Upper lobe of left lung (tissue), 6 donors: ENCODE results near the gene PIGU. TPM values are rescaled to one million over a fixed set of nuclear protein-coding genes. Genes with fewer than 3 reads are reported as not detected.

ENCODE experiments used
- ATAC-seq, 2 donors: fragments of 200-7000 bp; cut with Tn5 transposase; one replicate each; pipeline ENCODE4 v1.9.1; 2022; ENCODE audit warnings: mild to moderate bottlenecking in 2 of 2, moderate library complexity in 2 of 2; ENCODE audit not compliant: low FRiP score in 2 of 2
- DNase-seq, 2 donors: peaks; one replicate each; pipeline ENCODE4 v3.0.0-alpha.2; 2019 to 2020
- H3K27ac ChIP-seq, 4 donors: fragments of 200-600 bp; sonication (generic); one replicate each; pipeline ENCODE4 v1.5.1; 2016 to 2019
- H3K27me3 ChIP-seq, 4 donors: fragments of 200-600 bp; sonication (generic); one replicate each; pipeline ENCODE4 v1.5.1; 2017 to 2019
- H3K36me3 ChIP-seq, 4 donors: fragments of 200-600 bp; sonication (generic); one replicate each; pipeline ENCODE4 v1.5.1; 2016 to 2019
- H3K4me1 ChIP-seq, 4 donors: fragments of 200-600 bp; sonication (generic); one replicate each; pipeline ENCODE4 v1.5.1; 2018 to 2019
- H3K4me3 ChIP-seq, 4 donors: fragments of 200-600 bp; sonication (generic); one replicate each; pipeline ENCODE4 v1.5.1; 2017 to 2019; ENCODE audit warnings: mild to moderate bottlenecking in 2 of 4, moderate library complexity in 1 of 4
- H3K9me3 ChIP-seq, 4 donors: fragments of 200-600 bp; sonication (generic); one replicate each; pipeline ENCODE4 v1.5.1; 2018 to 2019
- EP300 ChIP-seq, 4 donors: sonication (generic); formaldehyde crosslinking; IDR thresholded peaks; one replicate each; pipeline ENCODE4 v1.5.1; 2017; ENCODE audit warnings: antibody characterized with exemption in 4 of 4, control low read depth in 2 of 4
- POLR2A ChIP-seq, 4 donors: fragments of 450-650 bp; IDR thresholded peaks; one replicate each; pipeline ENCODE4 v1.5.1; 2016 to 2017; ENCODE audit warnings: antibody characterized with exemption in 4 of 4, mild to moderate bottlenecking in 2 of 4
- POLR2AphosphoS5 ChIP-seq, 2 donors: sonication (generic); formaldehyde crosslinking; IDR thresholded peaks; one replicate each; pipeline ENCODE4 v1.5.1; 2017; ENCODE audit warnings: antibody characterized with exemption in 2 of 2
- WGBS, 2 donors: methylation state at CpG; one replicate each; pipeline ENCODE4 v1.1.5; 2017 to 2018; 5-methylcytosine and 5-hydroxymethylcytosine counted together
- total RNA-seq, 6 donors: library from RNA; depleted of rRNA in 4 of 6; stranded (reverse); fragments of >200 nt in 4 of 6; gene quantifications; one replicate each; pipeline versions ENCODE4 v1.1.0 to v1.2.1, GENCODE V29; 2016 to 2021
- TF ChIP-seq, protein P1 (sequence below), 6 experiments: fragments of 450-650 bp in 4 of 6; fragments of 200-600 bp in 2 of 6; sonication (generic) in 2 of 6; IDR thresholded peaks; one replicate each; pipeline ENCODE4 v1.5.1; 2016 to 2019; ENCODE audit warnings: antibody characterized with exemption in 6 of 6
- donor health status: DM: no; HTN: no; CAD: no; lungs with moderate emphysema.
- donor health status: DM: no; HTN: yes; CAD: no; lungs with severe emphysema.

Gene PIGU
- total RNA-seq, 6 donors from 2014 or later = 8.0 to 17.1 (median 12.7) TPM

DNA sequence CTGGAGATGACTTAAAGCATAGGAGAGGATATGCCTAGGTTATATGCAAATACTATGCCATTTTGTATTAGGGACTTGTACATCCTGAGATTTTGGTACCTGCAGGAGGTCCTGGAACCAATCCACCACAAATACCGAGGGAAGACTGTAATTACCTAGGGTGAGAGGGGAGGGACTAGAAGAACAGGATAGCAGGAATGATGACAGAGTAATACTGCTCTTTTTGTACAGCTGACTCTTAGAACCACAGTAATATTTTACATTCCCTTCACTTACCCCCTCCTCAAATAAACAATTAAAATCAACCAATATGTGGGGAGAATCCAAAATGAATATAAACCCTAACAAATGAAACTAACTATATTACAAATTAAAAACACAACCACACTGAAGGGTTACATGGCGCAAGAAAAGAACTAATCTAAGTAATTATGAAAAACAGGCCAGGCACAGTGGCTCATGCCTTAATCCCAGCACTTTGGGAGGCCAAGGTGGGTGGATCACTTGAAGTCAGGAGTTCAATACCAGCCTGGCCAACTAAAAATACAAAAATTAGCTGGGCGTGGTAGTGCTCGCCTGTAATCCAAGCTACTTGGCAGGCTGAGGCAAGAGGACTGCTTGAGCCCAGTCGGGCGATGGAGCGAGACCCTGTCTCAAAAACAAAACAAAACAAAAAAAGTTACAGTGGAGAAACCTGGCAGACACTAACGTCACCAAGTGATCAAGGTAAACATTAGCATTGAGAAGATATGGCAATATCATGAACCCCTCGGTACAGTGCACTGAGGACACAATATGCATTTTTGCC lies 81.3 kb downstream of the PIGU start:
- WGBS, 2 donors = 90 to 91% methylated on average over 9 of the region's 9 CpGs
- TF ChIP-seq, protein P1, sequence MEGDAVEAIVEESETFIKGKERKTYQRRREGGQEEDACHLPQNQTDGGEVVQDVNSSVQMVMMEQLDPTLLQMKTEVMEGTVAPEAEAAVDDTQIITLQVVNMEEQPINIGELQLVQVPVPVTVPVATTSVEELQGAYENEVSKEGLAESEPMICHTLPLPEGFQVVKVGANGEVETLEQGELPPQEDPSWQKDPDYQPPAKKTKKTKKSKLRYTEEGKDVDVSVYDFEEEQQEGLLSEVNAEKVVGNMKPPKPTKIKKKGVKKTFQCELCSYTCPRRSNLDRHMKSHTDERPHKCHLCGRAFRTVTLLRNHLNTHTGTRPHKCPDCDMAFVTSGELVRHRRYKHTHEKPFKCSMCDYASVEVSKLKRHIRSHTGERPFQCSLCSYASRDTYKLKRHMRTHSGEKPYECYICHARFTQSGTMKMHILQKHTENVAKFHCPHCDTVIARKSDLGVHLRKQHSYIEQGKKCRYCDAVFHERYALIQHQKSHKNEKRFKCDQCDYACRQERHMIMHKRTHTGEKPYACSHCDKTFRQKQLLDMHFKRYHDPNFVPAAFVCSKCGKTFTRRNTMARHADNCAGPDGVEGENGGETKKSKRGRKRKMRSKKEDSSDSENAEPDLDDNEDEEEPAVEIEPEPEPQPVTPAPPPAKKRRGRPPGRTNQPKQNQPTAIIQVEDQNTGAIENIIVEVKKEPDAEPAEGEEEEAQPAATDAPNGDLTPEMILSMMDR (IDR thresholded peaks at IDR 0.05) = no peak
- TF ChIP-seq EP300 (IDR thresholded peaks at IDR 0.05) (no peak), POLR2AphosphoS5 (IDR thresholded peaks at IDR 0.05) (no peak), POLR2A (IDR thresholded peaks at IDR 0.05) (no peak)
- Histone ChIP-seq H3K27me3 (no peaks in the 10 kb centered on the region), H3K4me1 (no peaks in the 10 kb centered on the region), H3K27ac (no peak overlapping the region), H3K36me3 (no peaks in the 10 kb centered on the region), H3K4me3 (no peak overlapping the region), H3K9me3 (no peaks in the 10 kb centered on the region)
- DNase-seq = no peak
- ATAC-seq = no peak

GRCh38 chr20:34586488-34587163 lies 90.3 kb downstream of the PIGU start:
- DNase-seq = no peak
- WGBS, 2 donors = 93% methylated on average over 9 of the region's 9 CpGs

DNA sequence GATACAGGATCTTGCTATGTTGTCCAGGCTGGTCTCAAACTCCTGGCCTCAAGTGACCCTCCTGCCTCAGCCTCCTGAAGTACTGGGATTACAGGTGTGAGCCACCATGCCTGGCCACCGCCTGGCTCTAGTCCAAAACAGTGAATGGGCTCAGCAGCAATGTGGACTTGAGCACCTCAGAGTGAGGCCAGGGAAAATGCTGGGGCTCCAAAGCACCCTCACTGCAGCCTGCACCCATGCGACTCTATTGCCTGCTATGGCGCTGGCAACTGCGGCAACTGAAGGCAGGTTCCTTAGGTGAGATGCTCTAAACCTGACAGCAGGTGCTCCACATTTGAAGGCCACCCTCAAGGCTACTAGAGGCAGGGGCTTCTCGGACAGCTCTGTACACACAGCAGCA lies 91.9 kb downstream of the PIGU start:
- TF ChIP-seq, protein P1 (IDR thresholded peaks at IDR 0.05) = no peak
- no peak for TF ChIP-seq EP300 (IDR thresholded peaks at IDR 0.05)
- TF ChIP-seq POLR2A (IDR thresholded peaks at IDR 0.05) = no peak
- TF ChIP-seq POLR2AphosphoS5 (IDR thresholded peaks at IDR 0.05) = no peak
- no peak overlapping the region for H3K27ac ChIP-seq
- H3K36me3 ChIP-seq = peaks cover 0 to 43% (median 0%) of the 10 kb centered on the region in 4 donors
- H3K27me3 ChIP-seq = no peaks in the 10 kb centered on the region
- no peak overlapping the region for H3K4me3 ChIP-seq
- no peak for ATAC-seq
- no peaks in the 10 kb centered on the region for H3K9me3 ChIP-seq
- no peak for DNase-seq
- 92 to 100% methylated on average over 4 of the region's 5 CpGs for WGBS, 2 donors
- H3K4me1 ChIP-seq = peaks cover 0 to 10% (median 8%) of the 10 kb centered on the region in 4 donors

More at GRCh38 chr20:34586488-34587163, 90.3 kb downstream of the PIGU start:
- TF ChIP-seq, protein P1 (IDR thresholded peaks at IDR 0.05) = no peak
- TF ChIP-seq EP300 (IDR thresholded peaks at IDR 0.05) = no peak
- TF ChIP-seq POLR2AphosphoS5 (IDR thresholded peaks at IDR 0.05) = no peak
- no peak for TF ChIP-seq POLR2A (IDR thresholded peaks at IDR 0.05)
- Histone ChIP-seq H3K27ac (no peak overlapping the region), H3K9me3 (no peaks in the 10 kb centered on the region), H3K4me3 (no peak overlapping the region), H3K36me3 (peaks cover 0 to 40% (median 0%) of the 10 kb centered on the region in 4 donors), H3K4me1 (peaks cover 0 to 6% (median 3%) of the 10 kb centered on the region in 4 donors), H3K27me3 (no peaks in the 10 kb centered on the region)
- ATAC-seq = no peak

GRCh38 chr20:34583544-34583943 lies 93.3 kb downstream of the PIGU start:
- TF ChIP-seq, protein P1 (IDR thresholded peaks at IDR 0.05) = no peak
- TF ChIP-seq EP300 (IDR thresholded peaks at IDR 0.05) (no peak), POLR2AphosphoS5 (IDR thresholded peaks at IDR 0.05) (no peak), POLR2A (IDR thresholded peaks at IDR 0.05) (no peak)
- peaks cover 0 to 42% (median 0%) of the 10 kb centered on the region in 4 donors for H3K36me3 ChIP-seq
- ATAC-seq = no peak
- no peaks in the 10 kb centered on the region for H3K27me3 ChIP-seq
- peaks cover 0 to 14% (median 9%) of the 10 kb centered on the region in 4 donors for H3K4me1 ChIP-seq
- 79 to 85% methylated on average over 3 to 6 of the region's 6 CpGs for WGBS, 2 donors
- no peak overlapping the region for H3K4me3 ChIP-seq
- no peak overlapping the region for H3K27ac ChIP-seq
- H3K9me3 ChIP-seq = no peaks in the 10 kb centered on the region
- no peak for DNase-seq
